ENCODE data around the gene SH3D21.

Gene SH3D21

DNA sequence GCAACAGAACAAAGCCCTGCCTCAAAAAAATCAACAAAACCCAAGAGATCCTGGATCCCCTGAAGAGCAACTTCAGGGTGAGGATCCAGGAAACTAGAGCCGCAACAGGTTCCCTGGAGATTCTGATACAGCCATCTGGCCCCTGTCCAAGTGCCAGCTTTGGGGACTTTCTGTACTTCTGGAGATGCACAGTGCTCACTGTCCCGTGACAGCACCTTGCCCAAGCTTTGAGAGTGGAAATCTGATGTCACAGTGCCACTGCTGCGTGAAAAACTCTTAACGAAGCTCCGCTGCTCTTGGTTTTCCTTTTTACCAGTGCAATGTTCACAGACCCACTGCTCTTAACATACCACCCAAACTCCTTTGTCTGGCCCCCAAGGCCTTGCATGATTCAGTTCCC is 53.2 kb downstream of the SH3D21 start:
- DNase-seq (ENCODE audit: low read depth): no peak

DNA sequence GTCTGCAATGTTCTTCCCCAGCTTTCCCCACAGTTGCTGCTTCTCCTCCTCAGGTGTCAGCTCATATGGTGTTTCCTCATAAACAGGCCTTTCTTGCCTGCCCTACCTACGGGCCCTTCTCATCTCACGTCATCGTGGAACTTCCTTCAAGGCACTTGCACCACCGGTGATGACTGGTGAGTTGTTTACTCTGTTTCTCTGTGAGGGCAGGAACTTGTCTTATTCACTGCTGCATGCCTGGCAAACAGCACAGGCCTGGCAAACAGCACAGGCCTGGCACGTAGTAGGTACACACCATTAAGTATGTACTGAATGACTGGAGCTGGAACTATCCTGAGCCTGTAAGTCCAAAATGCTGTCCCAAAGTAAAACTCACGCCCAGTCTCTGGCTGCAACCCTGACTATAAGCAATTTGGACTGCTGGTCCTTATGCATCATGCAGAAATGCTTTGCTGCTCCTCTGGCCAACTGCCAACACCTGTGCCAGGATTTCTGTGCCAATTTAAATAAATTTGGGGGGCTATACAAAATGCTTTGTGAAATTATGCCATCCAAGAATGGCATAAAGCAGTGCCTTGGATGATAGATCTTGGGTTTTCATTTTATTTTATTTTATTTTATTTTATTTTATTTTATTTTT is 53.9 kb downstream of the SH3D21 start:
- DNase-seq (ENCODE audit: low read depth): peak; percentile 28

DNA sequence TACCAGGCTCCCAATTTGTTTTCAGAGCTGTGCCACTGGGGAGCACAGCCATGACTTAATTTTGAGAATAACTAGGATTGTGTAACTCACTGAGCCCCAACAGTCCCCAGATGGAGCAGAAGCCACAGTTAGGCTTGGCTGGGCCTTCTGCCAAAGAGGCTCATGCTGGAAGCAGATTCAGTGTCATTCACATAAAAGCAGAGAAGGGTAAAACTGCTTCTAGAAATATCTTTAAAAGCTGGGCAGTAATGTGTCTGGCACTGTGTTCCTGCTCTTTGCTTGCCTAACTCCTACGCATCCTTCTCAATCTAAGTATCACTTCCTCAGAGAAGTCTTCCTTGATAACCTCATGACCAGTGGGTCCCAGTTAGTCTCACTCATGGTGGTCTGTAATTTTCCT is 59.2 kb downstream of the SH3D21 start:
- no peak for DNase-seq (ENCODE audit: low read depth)

DNA sequence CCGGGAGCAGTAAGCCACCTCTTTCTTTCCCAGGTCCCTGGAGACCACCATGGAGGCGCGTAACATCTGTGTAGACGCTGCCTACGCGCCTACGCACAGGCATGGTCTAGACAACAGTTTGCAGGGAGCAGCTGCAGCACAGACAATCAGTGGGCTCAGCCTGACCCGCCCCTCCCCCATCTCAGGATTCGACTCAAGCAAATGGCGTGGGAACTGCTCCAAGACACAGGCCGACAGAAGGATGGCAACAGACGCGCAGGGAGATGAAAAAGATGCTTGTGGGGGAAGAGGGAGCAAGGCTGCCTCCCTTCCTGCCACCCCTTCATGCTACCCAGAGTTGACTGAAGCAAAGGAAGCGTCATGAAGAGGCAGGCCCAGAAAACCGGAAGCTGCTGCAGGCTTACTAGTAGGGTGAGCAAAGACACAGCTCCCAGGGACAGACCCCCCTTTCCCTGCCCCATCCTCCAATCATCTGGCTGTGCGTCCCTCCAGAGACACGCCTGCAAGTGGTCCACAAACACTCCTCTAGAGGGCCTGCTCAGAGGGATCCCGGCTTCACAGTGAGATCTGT is 60.0 kb downstream of the SH3D21 start:
- no peak for DNase-seq (ENCODE audit: low read depth)

- no peak for DNase-seq (ENCODE audit: low read depth)
These were observed 60.9 kb downstream of the SH3D21 start for GRCh38 chr1:36367066-36367465.

DNA sequence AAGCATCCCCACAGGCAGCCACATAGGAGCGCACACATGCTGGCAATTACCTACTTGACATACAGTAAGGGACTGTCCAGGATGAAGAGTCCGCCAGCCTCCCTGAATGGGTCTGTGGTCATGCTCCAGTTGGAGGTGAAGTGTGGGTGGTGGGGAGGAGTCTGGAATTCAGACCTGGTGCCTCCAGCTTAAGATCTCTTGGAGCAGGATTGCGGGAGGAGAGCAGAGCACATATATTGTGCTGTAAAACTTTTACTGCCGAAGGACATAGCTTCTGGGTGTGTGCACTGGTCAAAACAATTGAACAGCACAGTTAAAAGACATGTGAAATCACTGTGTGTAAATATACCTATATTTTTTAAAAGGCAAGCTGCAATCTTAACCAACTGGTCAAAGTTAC is 61.6 kb downstream of the SH3D21 start:
- DNase-seq (ENCODE audit: low read depth): no peak

- peak; percentile 72 for DNase-seq (ENCODE audit: low read depth)
These were observed 63.1 kb downstream of the SH3D21 start for GRCh38 chr1:36369061-36369861.

Data from stimulated activated CD4-positive, alpha-beta T cell treated with anti-CD3 and anti-CD28 coated beads, Interleukin-2, amount 100 ng/mL, for 4 hours (primary cell).